ENCODE measurements around the gene AP4M1.

The AP4M1 gene

GRCh38 chr7:100085515-100085914 lies 15.9 kb upstream of the AP4M1 start:
- in situ Hi-C loops (cut with MboI; ENCODE audit: low sequenced_read_pairs), result no loop called here

DNA sequence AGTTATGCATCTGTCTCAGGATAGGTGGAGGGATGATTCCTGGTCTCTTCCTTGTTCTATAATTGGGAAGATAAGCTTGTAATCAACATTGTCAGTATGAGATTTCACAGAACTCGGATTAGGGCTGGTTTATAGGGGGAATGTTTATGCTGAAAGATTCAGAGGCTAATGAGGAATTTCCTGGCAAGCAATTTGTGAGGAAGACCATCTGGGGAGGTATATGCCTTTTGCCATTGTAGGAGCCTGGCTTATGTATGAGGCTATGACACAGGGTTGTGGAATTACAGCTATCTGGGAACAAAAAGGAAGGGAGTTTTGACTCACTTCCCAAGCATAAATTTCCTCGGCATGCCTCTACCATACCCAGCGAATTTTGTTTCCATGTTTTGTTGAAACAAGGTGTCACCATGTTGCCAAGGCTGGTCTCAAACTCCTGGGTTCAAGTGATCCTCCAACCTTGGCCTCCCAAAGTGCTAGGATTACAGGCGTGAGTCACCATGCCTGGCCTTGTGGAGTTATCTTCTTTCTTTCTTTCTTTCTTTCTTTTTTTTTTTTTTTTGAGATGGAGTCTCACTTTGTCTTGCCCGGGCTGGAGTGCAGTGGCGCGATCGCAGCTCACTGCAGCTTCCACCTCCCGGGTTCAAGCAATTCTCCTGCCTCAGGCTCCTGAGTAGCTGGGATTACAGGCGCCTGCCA lies 14.2 kb upstream of the AP4M1 start:
- in situ Hi-C loops (cut with MboI; ENCODE audit: low sequenced_read_pairs), result no loop called here

DNA sequence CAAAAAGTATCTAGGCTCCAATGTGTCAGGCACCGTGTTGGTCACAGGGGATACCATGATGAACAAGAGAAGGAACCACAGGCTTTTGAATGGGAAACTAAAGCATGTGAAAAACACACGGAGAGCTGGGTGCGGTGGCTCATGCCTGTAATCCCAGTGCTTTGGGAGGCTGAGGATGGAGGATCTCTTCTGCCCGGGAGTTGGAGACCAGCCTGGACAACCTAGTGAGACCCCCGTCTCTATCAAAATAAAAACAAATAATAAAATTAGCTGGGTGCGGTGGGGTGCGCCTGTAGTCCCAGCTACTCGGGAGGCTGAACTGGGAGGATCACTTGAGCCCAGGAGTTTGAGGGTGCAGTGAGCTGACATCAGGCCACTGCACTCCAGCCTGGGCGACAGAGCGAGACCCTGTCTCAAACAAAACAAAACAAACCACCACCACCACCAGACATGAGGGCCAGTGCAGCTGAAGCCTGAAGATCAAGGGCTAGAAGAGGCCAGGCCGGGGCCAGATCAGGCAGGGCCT lies 13.3 kb upstream of the AP4M1 start:
- in situ Hi-C loops (cut with MboI; ENCODE audit: low sequenced_read_pairs), result no loop called here

DNA sequence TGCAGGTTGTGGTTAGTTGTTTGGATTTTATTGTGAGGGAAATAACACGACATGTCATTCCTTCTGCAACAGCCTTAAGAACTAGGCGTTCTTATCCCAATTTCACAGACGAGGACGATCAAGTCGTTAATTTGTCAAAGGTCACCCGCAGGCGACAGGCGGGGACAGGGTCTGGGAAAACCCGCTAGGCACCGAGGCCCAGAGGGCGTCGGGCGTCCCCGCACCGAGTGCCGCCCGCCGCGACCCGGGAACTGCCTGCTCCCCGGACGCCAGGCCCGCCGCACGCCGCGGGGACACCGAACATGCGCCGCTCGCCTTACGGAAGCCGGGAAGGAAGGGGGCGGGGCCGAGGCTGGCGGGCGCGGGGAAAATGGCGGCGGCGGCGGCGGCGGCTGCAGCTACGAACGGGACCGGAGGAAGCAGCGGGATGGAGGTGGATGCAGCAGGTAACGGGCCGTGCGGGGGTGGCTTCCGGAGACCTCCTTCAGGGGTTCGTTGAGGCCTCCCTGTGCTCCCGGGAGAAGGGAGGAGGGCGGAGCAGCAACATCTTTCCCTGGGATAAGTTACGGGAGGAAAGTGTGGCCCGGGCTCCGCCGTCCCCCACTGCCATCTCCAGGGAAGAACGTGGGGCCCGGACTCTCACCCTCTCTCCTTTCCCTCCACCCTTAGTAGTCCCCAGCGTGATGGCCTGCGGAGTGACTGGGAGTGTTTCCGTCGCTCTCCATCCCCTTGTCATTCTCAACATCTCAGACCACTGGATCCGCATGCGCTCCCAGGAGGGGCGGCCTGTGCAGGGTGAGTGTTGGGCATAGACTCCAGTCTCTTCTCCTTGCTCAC lies 12.6 kb upstream of the AP4M1 start, which contains the start of gene COPS6:
Gene COPS6, plus strand, starts transcription at position 349 of the 837 bp plus-strand sequence. Its CDS starts 22 bp downstream, at position 371.
- in situ Hi-C loops (cut with MboI; ENCODE audit: low sequenced_read_pairs), result no loop called here

- in situ Hi-C loops (cut with MboI; ENCODE audit: low sequenced_read_pairs), result no loop called here
These were observed 11.8 kb upstream of the AP4M1 start for GRCh38 chr7:100089458-100090196.

- in situ Hi-C loops (cut with MboI; ENCODE audit: low sequenced_read_pairs), result no loop called here
These were observed 10.7 kb upstream of the AP4M1 start for GRCh38 chr7:100090527-100091410.

- in situ Hi-C loops (cut with MboI; ENCODE audit: low sequenced_read_pairs), result no loop called here
These were observed 9.8 kb upstream of the AP4M1 start for GRCh38 chr7:100091411-100092181.

- in situ Hi-C loops (cut with MboI; ENCODE audit: low sequenced_read_pairs), result no loop called here
These were observed 8.4 kb upstream of the AP4M1 start for GRCh38 chr7:100093054-100093453.

DNA sequence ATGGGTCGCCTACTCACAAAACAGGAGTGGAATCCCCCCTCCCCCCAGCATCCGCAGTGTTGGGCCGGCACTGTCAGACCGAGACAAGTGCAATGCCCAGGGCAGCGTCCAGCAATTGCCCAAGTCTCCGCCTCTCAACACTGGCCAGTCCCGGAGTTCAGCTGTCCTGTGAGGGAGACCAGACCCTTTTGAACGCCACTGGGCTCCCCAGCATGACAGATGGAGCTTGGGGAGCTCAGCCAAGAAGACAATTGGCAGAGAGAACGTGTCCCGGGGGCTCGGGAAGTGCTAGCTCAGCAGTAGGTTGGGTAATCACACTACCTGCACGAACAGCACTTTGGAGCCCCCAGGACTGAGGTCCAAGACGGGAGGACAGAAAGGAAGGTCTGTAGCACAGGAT lies 7.9 kb upstream of the AP4M1 start:
- in situ Hi-C loops (cut with MboI; ENCODE audit: low sequenced_read_pairs), result no loop called here

DNA sequence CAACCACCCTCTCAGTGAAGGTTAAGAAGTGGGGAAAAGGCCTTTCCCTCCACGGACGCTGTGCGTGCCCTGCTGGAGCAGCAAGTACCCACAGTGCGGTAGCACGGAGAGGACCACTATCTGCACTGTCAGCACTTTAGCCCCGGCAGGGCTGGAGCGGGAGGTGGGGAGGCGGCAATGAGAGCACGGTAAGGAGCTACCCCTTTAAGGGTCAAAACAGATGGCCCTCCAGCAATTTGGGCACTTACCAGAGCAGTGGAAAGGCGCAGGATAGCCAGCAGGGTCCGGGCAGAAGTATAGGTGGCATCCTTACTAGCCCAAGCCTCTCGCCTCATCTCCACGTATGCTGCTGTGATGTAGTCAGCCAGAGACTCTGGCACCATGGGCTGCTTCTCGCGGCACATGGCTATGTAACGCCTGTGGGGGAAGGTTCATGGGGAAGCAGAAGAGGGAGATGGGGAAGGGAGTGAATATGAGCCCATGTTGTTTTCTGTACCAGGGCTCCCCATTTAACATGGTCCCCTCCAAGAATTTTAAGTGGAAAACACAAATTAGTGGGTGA lies 7.4 kb upstream of the AP4M1 start:
- in situ Hi-C loops (cut with MboI; ENCODE audit: low sequenced_read_pairs), result no loop called here

- in situ Hi-C loops (cut with MboI; ENCODE audit: low sequenced_read_pairs), result no loop called here
These were observed 6.2 kb upstream of the AP4M1 start for GRCh38 chr7:100095289-100095688.

GRCh38 chr7:100095704-100096103 lies 5.7 kb upstream of the AP4M1 start:
- in situ Hi-C loops (cut with MboI; ENCODE audit: low sequenced_read_pairs), result no loop called here

DNA sequence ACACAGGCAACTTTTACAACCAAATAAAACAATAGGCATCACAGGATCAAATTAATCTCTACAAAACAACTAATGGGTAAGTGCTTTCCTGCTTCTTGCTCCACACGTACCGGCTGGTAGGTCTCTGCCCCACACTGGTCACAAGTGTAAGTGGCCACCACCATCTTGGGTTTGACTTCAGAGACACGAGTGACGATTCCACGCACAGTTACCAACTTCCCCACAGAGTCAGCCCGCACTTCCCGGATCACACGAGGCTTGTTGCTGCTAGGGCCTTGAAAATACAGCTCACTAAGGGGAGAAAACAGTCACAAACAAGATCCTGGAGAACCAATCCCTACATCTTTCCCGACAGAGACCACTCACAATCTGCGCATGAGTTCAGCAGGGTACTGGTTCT lies 2.5 kb upstream of the AP4M1 start:
- in situ Hi-C loops (cut with MboI; ENCODE audit: low sequenced_read_pairs), result no loop called here

GRCh38 chr7:100099452-100099851 lies 2.0 kb upstream of the AP4M1 start:
- in situ Hi-C loops (cut with MboI; ENCODE audit: low sequenced_read_pairs), result no loop called here

- in situ Hi-C loops (cut with MboI; ENCODE audit: low sequenced_read_pairs), result no loop called here
These were observed 925 bp upstream of the AP4M1 start for GRCh38 chr7:100100420-100101015.

DNA sequence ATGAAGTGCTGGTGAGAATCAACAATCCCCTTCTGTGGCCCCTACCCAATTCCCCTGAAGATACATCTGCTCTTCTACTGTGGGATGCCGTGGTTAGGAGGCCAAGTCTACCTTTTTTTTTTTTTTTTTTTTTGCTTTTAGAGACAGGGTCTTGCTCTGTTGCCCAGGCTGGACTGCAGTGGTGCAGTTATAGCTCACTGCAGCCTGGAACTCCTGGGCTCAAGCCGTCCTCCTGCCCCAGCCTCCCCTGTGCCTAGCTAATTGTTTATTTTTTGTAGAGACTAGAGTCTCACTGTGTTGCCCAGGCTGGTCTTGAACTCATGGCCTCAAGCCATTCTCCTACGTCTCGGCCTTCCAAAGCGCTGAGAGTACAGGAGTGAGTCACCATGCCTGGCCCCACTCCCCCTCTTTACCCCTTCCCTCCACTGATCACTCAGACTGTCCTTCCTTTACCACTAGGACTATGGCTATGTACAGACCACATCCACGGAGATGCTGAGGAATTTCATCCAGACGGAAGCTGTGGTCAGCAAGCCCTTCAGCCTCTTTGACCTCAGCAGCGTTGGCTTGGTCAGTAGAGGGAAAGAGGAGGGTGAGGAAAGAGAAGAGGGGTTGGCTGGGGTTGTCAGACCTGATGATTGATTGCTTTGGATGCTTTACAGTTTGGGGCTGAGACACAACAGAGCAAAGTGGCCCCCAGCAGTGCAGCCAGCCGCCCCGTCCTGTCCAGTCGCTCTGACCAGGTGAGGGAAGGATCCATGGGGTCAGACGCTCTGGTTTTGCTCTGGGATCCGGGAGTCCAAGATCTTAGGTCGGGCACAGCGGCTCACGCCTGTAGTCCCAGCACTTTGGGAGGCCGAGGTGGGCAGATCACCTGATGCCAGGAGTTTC lies 1.8 kb downstream of the AP4M1 start:
- in situ Hi-C loops (cut with MboI; ENCODE audit: low sequenced_read_pairs), result no loop called here

DNA sequence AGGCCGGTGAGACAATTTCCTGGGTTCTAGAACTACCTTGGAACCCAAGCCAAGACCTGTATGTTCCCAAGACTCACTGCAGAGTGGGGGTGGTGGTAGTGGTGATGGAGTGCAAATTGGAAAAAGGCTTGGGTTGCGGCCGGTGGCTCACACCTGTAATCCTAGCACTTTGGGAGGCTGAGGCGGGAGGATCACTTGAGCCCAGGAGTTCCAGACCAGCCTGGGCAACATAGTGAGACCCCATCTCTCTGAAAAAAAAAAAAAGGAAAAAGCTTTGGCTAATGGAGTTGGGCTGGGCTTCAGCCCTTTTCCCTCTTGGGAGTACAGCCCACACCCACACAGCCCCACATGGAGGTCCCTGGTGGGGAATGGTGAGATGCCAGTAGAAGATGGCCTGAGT lies 4.1 kb downstream of the AP4M1 start:
- in situ Hi-C loops (cut with MboI; ENCODE audit: low sequenced_read_pairs), result no loop called here

GRCh38 chr7:100106633-100107032 lies 5.2 kb downstream of the AP4M1 start:
- in situ Hi-C loops (cut with MboI; ENCODE audit: low sequenced_read_pairs), result no loop called here
